Activated CD4-positive, alpha-beta T cell treated with anti-CD3 and anti-CD28 coated beads for 24 hours (primary cell): ENCODE results near the gene FSTL4.

Source experiments
- DNase-seq, 2 donors: peaks; one replicate each; pipeline ENCODE4 v3.0.0-alpha.2; 2020; ENCODE audit warnings: low read depth in 2 of 2

FSTL4 gene

DNA sequence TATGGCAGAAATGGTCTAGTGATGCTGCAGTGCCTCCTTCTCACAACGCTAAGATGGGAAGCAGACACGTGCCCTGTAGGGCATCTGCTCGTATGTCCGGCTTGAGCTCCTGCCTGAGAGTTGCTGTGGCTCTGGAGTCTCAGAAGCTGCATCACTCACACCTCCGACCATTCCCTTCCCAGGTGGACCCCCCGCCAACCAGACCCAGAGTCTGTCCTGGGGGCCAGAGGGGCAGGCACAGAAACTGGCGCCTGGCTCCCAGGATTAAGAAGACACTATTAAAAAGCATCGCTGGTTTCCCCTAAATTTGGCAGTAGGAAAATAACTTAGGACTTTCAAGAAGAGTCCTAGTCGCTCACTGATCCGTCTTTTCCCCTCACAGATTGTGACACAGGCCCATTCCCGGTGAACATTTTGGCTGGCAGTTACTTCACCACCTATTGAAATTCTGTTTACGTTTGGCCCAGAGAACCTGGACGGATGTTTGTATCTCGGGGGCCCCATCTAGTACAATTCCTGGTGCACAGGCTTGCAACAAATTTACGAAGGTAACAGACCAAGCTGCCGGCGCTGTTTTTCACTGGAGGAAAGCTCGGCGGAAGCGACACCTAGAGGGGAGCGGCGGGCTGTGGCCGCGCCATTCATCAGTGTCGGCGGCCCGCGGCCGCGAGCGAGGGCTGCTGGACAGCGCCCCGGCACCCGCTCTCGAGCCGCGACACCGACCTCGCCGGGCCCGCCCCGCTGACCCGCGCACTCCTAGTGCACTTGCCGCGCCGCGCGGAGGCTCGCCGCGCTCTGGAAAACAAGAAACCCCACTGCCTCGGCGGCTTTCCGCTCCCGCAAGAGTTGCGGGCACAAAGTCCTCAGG, 1.6 kb downstream of the FSTL4 start:
- no peak for DNase-seq

DNA sequence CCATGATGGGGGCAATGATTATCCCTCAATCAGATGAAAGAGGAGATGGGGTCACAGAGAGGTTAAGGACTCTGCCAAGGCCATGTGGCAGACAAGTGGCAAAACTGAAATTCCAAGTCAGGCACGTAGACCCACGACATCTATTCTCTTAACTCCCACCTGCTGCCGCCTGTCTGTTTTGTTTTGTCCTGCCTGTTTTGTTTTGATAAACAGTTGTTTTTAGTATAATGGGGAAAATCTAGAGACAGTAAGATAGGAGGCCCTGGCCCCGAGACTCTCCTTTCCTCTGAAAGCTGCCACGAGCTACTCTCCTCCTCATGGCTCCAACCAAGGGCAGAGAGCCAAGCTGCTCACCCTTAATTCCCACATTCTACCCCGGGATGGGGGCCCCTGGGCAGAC, 4.9 kb downstream of the FSTL4 start:
- DNase-seq, result no peak

DNA sequence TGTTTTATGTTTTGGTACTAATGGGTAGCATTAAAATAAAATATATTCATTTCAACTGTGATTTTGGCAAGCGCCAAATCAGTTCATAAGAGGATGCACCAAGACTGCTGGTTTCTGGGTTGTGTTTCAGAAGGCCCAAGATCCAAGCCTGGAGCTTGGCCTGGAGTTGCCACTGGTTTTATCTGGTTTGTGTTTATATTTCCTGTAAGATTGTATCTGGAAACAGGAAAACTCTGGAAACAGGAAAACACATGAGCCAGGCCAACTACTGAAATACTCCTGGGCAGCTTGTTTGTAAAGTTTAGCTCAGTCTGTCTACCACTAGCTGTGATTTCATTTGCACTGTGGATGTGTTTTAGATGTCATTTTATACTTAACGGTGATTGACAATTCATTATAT, 5.5 kb downstream of the FSTL4 start:
- DNase-seq, result no peak

GRCh38 chr5:133605323-133605722, 7.0 kb downstream of the FSTL4 start:
- no peak for DNase-seq

DNA sequence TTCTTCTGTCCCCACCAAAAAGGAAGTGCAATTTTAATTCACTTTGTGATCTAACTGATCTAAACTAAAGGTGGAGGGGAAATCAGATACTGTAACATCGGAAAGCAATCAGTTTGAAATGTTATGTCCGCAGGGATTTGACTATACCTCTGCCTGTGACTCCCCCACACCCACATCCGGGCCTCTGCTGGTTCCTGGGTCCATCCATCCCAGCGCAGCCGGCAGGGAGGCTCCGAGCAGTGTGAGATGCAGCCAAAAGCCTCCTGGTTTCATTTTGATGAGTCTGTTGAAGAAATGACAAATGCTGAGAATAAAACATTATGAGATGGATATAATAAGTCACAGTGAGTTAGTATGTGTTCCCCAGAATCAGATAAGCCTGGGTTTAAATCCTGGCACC, 8.6 kb downstream of the FSTL4 start:
- no peak for DNase-seq

GRCh38 chr5:133602835-133603380, 9.4 kb downstream of the FSTL4 start:
- no peak for DNase-seq

- DNase-seq, result no peak
Measured at GRCh38 chr5:133599600-133599999, 12.7 kb downstream of the FSTL4 start.

DNA sequence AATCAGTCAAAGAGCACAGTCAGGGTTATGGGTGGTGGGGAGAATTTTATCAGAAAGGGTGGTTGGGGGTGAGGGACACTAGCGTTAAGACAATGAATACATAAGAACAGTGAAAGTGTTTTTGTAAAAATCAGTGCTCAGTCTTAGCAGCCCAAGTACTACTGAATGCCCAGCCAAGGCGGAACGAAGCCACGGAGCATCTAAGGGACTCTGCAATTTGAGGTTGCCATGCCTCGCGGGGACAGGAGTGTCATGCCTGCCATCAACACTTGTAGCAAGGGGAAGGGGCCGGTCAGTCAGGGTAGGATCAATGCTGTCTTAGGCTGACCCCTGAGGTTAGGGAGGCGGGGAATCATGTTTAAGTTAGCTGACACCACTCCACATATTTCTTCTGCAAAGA, 13.3 kb downstream of the FSTL4 start:
- DNase-seq, result no peak

DNA sequence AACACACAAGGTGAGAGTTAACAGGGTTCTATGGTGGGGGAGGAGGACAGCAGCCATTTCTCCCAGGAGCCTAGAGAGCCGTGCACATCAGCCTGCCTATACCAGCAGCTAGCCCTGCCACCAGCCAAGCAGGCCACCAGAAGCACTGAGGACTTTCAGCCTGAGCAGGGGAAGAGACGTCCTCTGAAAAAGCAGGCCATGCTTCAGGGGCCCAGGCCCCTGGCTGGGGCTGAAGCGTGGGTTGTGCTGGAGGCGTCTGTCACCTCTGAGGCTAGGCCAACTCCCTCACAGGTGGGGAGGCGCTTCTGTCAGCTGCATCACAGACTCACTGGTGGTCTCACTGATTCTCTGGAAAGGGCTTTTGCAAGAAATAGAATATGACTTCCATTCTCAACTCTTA, 16.3 kb downstream of the FSTL4 start:
- no peak for DNase-seq

DNA sequence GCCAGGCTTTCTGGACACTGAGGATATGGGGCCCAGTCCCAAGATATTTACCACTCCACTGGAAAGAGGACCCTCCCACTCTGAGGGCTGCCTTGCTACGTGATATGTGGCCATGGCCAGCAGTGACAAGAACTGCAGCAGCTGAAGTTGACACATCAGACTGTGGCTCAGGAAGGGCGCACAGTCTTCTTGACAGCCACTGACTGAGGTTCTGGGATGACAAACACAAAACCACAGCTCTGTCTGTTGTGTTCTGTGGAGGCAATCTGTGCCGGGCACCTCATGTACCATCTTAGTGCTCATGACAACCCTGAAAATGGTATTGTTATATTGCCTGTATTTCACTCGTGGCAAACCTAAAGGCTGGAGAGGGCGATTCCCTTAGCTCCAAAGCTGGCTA, 16.9 kb downstream of the FSTL4 start:
- no peak for DNase-seq

DNA sequence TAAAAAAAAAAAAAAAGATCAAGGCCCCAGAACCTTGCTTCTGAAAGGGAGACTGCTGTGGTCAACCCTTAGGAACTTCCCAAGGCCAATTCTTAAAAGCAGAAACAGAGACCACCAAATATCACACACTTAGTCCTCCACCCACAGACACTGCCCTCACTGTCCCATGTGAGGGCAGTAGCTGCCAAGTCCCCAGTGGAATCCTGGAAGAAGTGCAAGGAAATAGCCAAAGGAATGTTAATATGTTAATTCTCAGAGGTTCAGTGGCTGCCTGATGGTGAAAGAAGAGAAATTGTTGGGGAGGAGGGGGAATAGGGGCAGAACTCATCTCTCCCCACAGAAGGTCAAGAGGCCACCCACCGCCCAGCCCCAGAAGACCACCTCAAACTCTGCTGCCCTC, 23.1 kb downstream of the FSTL4 start:
- DNase-seq, result no peak

DNA sequence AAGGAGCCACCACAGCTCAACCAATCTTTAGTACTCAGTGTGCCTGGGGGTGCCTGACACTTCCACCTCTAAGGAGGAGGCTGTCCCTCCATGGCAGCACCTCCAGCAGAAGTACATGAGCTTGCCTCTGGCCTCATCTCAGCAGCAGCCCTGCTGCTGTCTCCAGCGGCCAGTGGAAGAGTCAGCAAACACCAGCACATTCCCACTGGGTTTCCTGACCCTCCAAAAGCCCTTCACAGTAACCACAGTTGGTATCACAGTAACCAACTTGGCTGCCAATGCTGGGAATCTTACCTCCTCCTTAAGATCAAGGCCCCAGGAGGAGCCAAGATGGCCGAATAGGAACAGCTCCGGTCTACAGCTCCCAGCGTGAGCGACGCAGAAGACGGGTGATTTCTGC, 29.4 kb downstream of the FSTL4 start:
- no peak for DNase-seq

DNA sequence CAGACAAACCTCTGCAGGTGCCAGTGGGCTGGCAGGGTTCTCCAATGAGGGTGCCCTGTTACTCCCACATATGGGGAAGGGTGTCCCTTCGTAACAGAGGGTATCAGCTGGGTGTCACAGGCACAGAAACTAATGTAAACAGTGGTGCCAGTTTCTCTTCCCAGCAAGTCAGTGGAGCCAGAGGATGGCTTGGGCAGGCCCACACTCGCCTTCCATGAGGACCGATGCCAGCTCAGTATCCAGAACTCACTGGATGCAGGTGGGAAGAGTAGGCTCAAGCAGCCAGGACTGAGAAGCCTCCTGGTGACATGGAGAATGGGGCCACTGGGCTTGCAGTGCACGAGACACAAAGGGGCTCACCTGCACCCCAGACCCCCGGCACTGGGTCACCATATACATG, 30.4 kb downstream of the FSTL4 start:
- DNase-seq, result no peak

GRCh38 chr5:133581348-133581747, 31.0 kb downstream of the FSTL4 start:
- DNase-seq, result no peak

- DNase-seq, result no peak
Measured at GRCh38 chr5:133580618-133581017, 31.7 kb downstream of the FSTL4 start.

GRCh38 chr5:133579766-133580165, 32.6 kb downstream of the FSTL4 start:
- no peak for DNase-seq

DNA sequence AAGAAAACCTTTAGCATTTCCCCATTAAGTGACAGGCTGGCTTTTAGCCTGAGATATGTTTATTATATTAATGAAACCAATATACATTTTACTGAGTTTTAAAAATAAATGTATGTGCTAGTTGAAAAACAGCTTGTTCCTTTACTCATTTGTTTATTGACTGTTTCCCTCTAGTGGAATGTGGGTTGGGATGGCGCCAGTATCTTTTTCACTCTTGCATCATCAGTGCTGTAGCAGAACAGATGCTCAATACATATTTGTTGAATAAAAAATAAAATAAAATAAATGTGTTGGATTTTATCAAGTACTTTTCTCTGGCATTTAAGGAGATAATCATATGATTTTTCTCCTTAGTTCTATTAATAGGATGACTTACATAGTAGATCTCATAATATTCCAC, 43.0 kb downstream of the FSTL4 start:
- DNase-seq, result no peak

- no peak for DNase-seq
Measured at GRCh38 chr5:133565993-133566392, 46.3 kb downstream of the FSTL4 start.

- DNase-seq, result no peak
Measured at GRCh38 chr5:133564921-133565565, 47.3 kb downstream of the FSTL4 start.

DNA sequence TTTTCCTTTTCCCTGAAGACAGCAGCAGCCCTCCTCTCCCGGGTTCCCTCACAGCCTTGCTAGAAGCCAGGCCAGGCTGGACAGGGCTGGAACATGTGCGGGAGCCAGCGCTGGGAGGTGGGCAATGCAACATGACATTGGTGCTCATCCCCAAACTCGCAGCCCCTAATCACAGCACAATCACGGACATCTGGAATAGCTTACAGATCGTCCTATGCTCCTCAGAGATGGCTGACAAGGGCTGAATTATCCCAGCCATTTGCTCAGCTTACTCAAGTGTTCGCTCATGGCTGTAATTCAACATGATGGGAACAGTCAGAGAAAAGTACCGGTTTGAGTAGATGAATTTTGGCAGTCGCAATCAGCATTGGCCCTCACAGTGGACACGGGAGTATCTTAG, 49.8 kb downstream of the FSTL4 start:
- DNase-seq, result no peak

GRCh38 chr5:133559960-133560359, 52.4 kb downstream of the FSTL4 start:
- no peak for DNase-seq

DNA sequence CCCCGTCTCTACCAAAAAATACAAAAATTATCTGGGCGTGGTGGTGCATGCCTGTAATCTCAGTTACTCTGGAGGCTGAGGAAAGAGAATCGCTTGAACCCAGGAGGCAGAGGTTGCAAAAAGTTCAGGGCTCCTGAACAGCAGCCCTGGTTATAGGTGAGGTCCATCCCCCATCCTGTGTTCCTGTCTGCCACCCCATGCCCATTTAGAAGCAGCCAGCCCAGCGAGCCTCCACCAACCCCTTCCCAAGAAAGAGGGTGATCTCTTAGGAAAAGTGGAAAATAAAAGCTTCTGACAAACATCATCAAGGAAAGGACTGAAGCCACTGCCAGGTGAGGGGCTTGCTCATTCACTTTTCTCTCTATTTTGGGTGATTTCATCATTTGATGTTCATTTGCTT, 55.8 kb downstream of the FSTL4 start:
- no peak for DNase-seq

DNA sequence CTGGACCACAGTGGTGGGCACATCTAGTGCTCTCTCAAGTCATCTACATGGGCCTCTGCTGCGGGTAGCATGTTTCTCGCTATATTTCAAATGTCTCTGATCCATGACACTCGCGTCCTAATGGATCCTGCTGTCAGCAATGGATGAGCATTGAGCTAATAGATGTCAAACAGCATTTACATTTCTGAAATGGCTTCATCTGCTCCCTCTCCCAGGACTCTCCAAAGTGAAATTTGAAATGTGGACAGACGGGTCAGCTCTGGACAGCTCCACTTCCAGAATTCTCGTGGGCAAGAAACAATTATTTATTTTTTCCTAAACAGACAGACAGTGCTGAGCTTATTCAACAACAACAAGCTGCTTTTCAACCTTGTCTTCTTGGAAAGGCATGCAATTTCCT, 58.1 kb downstream of the FSTL4 start:
- DNase-seq, result no peak
